ENCODE data around the gene GFRA4.

Gene GFRA4

DNA sequence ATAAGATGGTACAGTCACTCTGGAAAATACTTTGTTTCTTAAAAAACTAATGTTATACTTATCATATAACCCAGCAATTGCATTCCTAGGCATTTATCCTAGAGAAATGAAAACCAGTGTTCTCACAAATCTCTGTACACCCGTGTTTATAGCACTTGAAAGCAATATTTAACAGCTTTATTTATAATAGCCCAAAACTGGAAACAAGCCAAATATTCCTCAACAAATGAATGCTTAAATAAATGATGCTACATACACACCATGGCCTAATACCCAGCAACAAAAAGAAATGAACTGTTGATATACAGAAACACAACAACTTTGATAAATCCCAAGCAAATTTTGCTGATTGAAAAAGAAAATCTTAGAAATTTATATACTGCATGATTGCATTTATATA, 51.3 kb downstream of the GFRA4 start:
- Histone ChIP-seq H4K20me1 (ENCODE audit: insufficient read depth, low read length) (no peaks in the 10 kb centered on the region), H3K4me3 (ENCODE audit: low read depth in 1 of 2, low read length in 2 of 2) (no peak overlapping the region), H3K36me3 (ENCODE audit: insufficient read depth, low read length) (no peaks in the 10 kb centered on the region), H3K27me3 (ENCODE audit: insufficient read depth, low read length, poor library complexity) (no peaks in the 10 kb centered on the region), H3K79me2 (ENCODE audit: insufficient read depth, low read length) (no peaks in the 10 kb centered on the region), H3K4me1 (ENCODE audit: insufficient read depth, low read length) (no peaks in the 10 kb centered on the region), H3K4me2 (ENCODE audit: insufficient read depth, low read length) (no peak overlapping the region), H3K9me3 (ENCODE audit: insufficient read depth, low read length, severe bottlenecking) (no peaks in the 10 kb centered on the region), H2AFZ (ENCODE audit: low read depth, low read length) (no peak overlapping the region), H3K9ac (ENCODE audit: low read depth, low read length) (no peak overlapping the region), H3K27ac (ENCODE audit: low read length) (no peak overlapping the region)
- TF ChIP-seq, protein P1, sequence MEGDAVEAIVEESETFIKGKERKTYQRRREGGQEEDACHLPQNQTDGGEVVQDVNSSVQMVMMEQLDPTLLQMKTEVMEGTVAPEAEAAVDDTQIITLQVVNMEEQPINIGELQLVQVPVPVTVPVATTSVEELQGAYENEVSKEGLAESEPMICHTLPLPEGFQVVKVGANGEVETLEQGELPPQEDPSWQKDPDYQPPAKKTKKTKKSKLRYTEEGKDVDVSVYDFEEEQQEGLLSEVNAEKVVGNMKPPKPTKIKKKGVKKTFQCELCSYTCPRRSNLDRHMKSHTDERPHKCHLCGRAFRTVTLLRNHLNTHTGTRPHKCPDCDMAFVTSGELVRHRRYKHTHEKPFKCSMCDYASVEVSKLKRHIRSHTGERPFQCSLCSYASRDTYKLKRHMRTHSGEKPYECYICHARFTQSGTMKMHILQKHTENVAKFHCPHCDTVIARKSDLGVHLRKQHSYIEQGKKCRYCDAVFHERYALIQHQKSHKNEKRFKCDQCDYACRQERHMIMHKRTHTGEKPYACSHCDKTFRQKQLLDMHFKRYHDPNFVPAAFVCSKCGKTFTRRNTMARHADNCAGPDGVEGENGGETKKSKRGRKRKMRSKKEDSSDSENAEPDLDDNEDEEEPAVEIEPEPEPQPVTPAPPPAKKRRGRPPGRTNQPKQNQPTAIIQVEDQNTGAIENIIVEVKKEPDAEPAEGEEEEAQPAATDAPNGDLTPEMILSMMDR (IDR thresholded peaks at IDR 0.05; ENCODE audit: borderline replicate concordance, extremely low read depth, low read length, poor library complexity, severe bottlenecking): no peak
- no peak for TF ChIP-seq EZH2 (IDR thresholded peaks at IDR 0.05; ENCODE audit: borderline replicate concordance, low read depth, low read length, severe bottlenecking)
- ATAC-seq (ENCODE audit: insufficient read depth, low read depth): no peak
- no peak for DNase-seq

Data from DND-41 (cell line).